Kidney capillary endothelial cell (primary cell): Measurements from ENCODE around the gene CCDC18.
"Not testable (repeated sequence)": the region's sequence is repeated elsewhere in the genome, so short reads cannot be mapped to it uniquely, and the experiment has no call there.

Experiments used
- DNase-seq: peaks from one replicate; pipeline ENCODE4 v3.0.0-alpha.2; 2018; ENCODE audit warnings: low spot score

CCDC18 gene

DNA sequence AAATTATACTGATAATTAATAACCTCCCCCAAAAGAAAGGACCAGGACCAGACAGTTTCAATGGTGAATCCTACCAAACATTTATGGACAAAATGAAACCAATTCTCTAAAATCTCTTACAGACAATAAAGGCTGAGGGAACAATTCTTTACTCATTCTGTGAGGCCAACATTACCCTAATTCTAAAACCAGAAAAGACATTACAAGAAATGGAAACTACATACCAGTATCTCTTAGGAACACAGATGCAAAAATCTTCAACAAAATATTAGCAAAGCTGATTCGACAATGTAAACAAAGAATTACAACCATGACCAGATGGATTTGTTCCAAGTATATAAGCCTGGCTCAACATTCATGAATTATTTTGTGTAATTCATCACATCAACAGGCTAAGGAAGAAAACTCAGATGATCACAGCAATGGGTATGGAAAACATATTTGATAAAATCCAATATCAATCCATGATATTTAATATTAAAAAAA is 8.9 kb upstream of the CCDC18 start:
- DNase-seq = no peak

DNA sequence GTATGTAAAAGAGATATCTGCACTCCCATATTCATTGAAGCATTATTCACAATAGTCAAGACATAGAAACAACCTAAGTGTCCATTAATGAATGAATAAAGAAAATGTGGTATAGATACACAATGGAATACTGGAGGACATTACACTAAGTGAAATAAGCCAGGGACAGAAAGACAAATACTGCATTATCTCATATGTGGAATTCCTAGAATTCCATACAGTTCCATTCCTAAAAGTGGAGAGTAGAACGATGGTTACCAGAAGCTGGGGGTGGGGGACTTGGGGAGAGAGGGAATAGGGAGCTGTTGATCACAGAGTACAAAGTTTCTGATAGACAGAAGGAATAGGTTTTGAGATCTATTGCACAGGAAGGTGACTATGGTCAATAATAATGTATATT is 7.7 kb upstream of the CCDC18 start:
- DNase-seq = no peak

- not testable (repeated sequence) for DNase-seq
Measured at GRCh38 chr1:93174638-93175037, 5.9 kb upstream of the CCDC18 start.

DNA sequence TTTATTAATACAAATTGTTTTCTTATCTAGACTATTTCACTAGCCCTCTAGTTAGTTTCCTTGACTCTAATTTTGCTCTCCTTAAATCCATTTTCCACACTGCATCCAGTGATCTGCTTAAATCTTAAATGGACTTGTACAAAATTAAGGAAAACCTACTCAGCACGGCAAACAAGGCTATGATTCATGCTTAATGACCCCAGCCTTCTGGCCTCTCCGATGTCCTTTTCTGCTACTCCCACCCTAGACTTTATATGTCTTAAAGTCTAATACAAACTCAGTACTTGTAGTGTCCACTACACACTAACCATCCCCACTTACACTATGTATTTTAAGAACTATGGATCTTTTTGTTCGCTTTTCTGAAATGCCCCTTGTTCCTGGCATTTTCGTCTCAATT is 2.5 kb upstream of the CCDC18 start:
- no peak for DNase-seq

- no peak for DNase-seq
Measured at GRCh38 chr1:93178418-93178817, 2.1 kb upstream of the CCDC18 start.

DNA sequence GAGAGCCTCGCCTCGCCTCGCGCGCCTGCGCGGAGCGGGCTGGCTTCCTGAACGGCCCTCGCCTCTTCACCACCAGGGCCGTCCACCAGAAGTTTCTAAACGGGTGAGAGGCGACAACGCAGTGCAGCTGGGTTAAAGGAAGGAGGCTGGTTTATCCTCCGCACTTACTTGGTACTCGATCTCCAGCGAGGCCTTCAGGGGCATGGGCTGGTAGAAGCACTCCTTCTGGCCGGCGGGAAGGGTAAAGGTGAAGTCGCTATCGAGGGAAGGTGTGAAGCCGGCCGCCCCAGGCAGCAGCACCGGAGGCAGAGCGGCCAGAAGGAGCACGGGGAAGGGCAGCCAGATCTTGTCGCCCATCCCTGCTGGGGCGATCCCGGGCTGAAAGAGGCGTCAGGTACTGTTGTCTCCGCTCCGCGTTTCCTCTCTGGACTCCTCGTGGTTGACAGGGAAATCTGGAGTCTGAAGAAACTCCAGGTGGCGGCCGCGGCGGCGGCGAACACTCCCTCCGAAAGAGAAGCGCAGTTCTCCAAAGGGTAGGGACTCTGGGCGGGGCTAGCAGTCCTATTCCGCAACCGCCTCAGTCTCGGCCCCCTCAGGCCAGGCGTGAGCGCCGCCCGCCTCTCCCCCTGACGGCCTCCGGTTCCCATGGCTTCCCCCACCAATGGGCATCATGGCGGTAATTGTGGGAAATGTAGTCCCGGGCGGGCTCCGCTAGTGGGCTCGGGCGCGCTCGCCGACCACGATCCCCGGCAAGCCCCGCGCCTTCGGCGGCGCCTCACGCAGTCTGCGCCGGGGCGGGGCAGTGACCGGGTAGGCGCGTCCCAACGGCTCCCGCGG is 420 bp upstream of the CCDC18 start, which contains the start of gene TMED5:
TSS of gene TMED5 (minus strand) at position 528 of the 837 bp plus-strand sequence. CDS start at position 357, 171 bp downstream.
- peak; percentile 93 for DNase-seq

DNA sequence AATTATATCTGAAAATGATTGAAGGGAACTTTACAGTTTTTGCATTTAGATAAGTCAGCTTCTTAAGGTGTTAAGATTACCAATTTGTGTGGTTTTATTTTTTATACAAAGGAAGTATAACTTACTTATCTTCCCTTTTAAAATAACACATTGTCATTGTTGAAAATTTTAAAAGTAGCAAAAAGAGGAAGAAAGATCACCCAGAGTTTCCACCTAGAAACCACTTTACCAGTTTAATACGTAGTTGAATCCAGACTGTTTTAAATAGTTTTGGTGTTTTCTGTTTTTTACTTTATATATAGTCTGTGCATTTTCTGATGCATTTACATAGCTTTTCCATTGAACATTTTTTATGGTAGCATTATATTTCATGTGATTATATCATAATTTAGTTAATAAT is 6.1 kb downstream of the CCDC18 start:
- no peak for DNase-seq

DNA sequence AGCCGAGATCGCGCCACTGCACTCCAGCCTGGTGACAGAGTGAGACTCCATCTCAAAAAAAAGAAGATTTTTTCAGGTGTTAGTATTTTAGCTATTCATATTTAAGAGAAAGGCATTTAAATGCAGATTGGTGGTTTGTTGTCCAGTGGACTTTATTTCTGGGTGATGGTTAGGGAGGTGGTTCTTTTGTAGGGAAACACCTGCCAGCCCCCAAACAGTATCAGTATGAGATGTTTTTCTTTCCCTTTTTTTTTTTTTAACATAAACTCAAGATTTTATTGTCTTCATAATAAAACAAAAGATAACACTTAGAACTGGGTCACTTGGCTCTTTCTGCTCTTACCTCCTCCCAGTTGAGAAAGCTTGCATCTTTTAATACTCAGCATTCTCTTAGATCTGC is 9.9 kb downstream of the CCDC18 start:
- no peak for DNase-seq

DNA sequence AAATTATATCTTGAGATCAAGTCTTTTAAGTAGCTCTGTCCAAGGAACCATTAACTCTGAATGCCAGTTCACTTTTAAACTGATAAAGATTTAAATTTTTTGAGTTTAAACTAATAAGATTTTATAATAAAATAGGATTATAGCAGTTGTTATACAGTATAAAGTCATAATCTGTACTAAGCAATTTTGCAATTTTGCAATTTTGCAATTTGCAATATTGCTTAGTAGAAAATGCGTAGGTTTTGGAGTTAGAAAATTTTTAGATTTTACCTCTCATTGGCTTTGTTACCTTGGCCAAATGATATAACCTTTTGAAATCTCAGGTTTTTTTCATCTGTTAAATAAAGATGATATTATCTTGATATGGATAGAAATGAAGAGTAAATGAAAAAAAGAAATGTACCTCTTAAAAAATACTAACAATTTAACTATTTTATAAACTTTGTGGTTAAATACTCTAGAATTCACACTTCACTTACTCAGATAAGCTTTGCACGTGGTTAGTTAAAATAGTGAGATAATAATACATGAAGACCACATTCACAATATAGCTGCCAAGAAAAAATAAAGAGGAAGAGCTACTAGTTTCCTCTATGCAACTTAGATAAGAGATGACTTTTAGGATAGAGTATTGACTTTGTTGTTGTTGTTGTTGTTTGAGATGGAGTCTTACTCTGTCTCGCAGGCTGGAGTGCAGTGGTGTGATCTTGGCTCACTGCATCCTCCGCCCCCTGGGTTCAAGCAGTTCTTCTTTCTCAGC is 13.9 kb downstream of the CCDC18 start:
- DNase-seq = no peak

DNA sequence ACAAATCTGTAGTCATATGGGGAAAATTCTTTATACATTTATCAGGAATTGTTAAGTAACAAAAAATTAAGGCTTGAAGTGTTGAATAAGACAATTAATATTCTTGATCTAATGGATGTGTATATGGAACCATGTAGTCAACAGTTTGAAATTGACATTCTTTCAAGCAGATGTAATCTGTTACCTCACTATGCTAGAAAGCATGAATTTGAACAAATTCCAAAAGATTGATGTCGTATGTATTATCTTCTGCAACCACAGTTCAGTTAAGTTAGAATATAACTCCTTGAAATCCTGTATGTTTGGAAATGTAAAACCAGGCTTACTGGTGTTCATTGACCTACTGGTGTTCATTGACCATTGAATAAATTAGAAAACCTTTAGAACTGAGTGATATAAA is 16.1 kb downstream of the CCDC18 start:
- DNase-seq = no peak

DNA sequence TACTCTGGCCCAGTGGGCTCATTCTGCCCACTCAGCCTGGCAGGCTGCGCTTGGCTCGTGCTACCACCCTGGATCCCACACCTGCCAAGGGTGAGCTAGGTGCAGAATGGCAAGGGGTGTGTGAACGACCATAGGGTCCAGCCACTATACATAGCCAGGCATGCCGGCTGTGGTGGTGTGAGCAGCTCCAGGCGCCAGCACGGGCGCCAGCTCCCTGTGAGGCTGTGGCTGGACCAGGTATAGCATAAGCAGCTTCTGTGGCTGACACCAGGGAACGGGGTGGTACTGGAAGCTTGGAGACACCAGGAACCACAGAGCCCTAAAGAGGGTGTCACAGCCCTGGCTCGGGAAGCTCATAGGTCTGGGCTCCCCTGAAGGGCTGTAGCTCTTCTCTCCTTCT is 18.6 kb downstream of the CCDC18 start:
- no peak for DNase-seq

DNA sequence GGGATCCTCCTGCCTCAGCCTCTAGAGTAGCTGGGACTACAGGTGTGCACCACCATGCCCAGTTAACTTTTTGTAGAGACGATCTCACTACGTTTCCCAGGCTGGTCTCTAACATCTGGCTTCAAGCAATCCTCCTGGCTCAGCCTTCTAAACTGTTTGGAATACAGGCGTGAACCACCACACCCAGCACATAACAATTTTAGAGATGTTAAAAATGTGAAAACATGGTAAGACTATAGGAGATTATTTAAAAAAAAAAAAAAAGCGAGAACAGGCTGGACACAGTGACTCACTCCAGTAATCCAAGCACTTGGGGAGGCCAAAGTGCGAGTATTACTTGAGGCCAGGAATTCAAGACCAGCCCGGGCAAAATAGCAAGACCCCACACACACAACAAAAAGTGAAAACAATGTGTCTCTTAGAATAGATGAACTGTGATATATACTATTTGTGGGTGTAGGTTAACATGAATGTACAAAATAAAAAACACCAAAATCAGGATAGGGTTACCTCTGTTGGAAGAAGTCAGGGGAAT is 19.6 kb downstream of the CCDC18 start:
- DNase-seq = no peak

GRCh38 chr1:93200714-93201113 is 20.2 kb downstream of the CCDC18 start:
- no peak for DNase-seq

DNA sequence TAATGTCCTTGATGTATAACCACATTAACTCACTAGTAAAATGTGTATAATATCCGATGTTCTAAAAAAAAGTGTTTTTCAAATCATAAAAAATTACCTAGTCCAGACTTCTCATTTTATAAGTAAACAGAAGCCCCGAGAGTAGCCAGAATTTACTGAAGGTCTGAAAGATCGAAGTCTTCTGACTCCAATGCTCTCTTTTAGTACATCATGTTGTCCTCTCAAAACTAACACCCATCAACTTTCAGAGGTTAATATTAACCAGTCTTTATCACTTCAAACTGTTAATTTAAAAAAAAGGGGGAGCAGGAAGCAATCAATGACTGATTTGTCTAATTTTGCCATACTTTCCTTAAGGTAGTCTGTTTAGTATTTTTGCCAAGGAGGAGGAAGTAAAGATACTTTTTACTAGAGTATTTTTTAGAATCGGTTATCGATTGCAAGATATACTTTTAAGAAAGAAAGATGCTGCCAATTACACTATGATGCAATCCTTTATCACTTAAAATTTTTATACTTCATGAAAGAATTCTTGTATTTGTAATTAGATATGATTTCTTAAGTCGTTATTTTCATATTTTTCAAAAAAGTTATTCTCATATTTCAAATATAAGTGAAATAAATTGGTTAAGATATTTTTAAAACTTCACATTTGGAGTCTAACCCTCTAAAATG is 25.5 kb downstream of the CCDC18 start:
- no peak for DNase-seq

DNA sequence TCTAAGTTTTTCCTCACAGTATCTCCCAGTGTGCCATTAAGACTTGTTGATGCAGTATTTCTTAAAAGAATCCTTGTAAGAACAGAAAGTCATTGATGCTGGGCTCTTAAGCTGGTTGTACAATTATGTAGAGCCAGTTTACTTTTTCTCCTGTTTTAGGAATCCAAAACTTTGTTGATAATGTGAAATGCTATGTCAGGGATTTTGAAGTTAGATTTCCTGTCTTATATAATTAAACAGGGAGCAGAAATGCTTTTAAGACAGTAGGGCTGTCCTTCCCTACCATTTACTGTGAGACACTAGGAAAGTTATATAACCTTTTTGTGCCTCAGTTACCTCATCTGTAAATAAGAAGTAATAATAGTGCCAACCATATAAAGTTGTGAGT is 26.0 kb downstream of the CCDC18 start:
- DNase-seq = no peak

GRCh38 chr1:93207211-93207610 is 26.7 kb downstream of the CCDC18 start:
- DNase-seq = no peak

- DNase-seq = no peak
Measured at GRCh38 chr1:93215322-93215721, 34.8 kb downstream of the CCDC18 start.

DNA sequence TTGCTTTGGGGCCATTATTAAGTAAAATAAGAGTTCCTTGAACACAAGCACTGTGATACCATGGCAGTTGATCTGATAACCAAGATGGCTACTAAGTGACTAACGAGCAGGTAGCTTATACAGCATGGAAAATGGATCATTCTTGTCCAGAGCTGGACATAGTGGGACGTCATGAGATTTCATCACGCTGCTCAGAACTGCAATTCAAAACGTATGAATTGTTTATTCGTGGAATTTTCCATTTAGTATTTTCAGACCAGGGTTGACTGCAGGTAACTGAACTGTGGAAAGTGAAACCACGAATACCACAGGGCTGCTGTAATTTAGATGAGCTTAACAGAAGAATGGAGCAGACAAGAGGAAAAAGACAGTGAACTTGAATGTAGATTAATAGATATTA is 38.9 kb downstream of the CCDC18 start:
- DNase-seq = no peak

DNA sequence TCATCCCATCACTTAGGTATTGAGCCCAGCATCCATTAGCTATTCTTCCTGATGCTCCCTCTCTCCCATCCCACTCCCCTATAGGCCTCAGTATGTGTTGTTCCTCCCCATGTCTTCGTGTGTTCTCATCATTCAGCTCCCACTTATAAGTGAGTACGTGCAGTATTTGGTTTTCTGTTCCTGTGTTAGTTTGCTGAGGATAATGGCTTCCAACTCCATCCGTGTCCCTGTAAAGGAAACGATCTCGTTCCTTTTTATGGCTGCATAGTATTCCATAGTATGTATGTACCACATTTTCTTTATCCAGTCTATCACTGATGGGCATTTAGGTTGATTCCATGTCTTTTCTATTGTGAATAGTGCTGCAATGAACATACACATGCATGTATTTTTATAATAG is 40.2 kb downstream of the CCDC18 start:
- DNase-seq = not testable (repeated sequence)

GRCh38 chr1:93221913-93222312 is 41.4 kb downstream of the CCDC18 start:
- DNase-seq = no peak

DNA sequence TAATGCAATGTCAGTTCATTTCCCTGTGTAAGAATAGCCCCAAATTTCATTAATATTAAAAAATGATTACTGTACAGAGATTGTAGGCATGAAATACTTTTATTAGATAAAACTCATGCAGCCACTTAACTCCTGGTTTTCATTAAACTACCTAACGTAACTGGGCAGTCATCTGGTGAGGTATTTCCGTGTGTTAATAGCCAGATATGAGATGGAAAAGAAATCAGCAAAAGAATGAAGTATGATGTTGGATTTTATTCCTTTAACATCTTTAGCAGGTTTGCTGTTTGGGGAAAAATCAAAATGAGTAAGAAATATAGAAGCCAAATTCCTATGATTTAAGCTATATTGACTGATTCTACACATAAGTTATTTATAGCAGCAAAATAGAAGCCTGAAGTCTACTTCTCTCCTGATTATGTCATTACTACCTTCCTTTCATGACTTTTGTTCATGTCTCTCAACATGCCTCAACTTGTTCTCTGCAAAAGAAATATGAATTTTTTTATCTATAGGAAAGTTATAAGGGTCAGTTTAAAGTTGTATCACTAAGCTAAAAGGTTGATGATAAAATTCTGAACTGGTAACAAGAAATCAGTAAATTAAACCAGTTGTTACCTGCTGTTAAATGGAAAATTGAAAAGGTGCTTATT is 42.6 kb downstream of the CCDC18 start:
- no peak for DNase-seq

GRCh38 chr1:93235261-93235660 is 54.7 kb downstream of the CCDC18 start:
- no peak for DNase-seq
